CMK (cell line): Measurements from ENCODE around the gene TNNT2.

Experiments used
- DNase-seq: peaks from one replicate; pipeline ENCODE4 v3.0.0-alpha.2; 2010; ENCODE audit warnings: low read depth

Gene TNNT2

DNA sequence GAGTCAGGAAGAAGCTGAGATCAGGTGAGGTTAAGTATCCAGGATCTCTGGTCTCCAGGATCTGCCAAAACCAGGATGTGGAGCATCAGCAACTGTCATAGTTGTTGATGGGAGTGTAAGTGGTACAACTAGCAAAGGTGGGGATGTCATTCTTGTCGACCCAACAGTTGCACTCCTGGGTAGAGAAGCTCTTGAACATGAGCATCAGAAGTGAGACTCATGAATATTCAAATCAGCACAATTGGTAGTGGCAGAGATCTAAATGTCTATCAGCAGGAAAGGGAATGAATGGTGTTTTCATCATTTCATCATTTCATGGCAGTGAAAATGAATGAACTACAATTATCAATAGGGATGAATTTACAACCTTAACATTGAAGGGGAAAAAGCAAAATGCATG lies 25.9 kb upstream of the TNNT2 start:
- no peak for DNase-seq

GRCh38 chr1:201401700-201402099 lies 24.2 kb upstream of the TNNT2 start:
- DNase-seq = no peak

- no peak for DNase-seq
Measured at GRCh38 chr1:201400852-201401230, 23.4 kb upstream of the TNNT2 start.

- DNase-seq = no peak
Measured at GRCh38 chr1:201400212-201400851, 22.9 kb upstream of the TNNT2 start.

- DNase-seq = no peak
Measured at GRCh38 chr1:201399352-201400126, 22.1 kb upstream of the TNNT2 start.

GRCh38 chr1:201399018-201399351 lies 21.5 kb upstream of the TNNT2 start, which contains the start of gene LAD1:
Gene LAD1 (minus strand): TSS chr1:201399324. CDS start chr1:201399306, 18 bp downstream.
- no peak for DNase-seq

GRCh38 chr1:201397675-201398074 lies 20.2 kb upstream of the TNNT2 start:
- no peak for DNase-seq

GRCh38 chr1:201396861-201397464 lies 19.5 kb upstream of the TNNT2 start:
- no peak for DNase-seq

GRCh38 chr1:201395936-201396335 lies 18.5 kb upstream of the TNNT2 start:
- no peak for DNase-seq

- no peak for DNase-seq
Measured at GRCh38 chr1:201394591-201394990, 17.1 kb upstream of the TNNT2 start.

DNA sequence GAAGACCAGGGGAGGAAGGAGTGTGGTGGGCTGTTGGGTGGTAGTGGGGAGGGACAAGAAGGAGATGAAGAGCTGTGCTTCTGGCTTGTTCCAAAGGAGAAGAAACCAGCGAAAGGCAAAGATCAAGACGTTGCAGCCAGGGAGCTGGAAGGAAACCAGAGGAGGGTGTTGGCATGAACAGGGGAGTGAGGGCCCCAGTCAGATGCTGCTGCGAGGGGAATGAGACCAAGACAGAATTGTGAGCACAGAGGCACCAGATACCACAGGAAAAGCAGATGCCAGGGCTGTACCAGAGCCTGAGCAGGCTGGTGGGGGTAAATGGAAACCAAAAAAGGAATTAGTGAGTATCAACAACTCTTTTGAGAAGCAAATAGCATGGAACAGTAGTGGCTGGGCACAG lies 15.6 kb upstream of the TNNT2 start:
- DNase-seq = no peak

DNA sequence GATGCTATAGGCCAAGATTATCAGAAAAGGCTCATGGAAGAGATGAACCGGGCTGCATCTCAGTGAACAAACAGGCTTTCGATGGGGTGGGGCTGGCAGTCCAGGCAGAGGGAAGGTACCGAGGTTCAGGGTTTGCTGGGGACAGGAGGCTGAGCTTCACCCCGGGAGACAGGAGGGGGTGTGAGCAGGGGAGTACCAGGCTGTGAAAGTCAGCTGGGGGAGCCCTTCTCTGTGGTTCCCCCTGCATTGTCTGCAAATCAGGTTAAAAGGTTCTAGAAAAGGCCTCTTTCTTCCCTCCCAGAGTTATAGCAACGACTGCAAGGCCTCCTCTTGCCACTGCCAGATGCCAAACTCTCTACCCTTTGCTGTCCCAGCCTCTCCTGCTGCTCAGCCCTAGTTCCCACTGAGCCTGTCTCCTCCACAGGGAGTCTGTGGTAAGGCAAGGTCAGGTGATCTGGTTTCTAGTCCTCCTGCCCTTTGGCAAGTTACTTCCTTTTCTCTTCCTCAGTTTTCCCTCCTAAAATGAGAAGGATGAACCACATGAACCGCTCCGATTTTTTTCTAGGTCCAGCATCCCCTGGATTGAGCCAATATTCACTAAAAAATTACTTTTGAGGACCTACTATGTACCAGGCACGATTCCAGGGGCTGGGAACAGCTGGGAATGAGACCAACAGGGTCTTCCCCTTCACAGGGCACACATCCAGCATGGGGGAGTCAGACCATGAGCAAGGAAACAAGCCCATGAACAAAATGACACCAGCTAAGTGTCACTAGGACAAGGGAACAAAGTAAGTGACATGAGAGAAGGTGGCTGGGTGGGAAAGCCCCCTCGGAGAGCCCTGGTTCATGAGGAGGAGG lies 14.4 kb upstream of the TNNT2 start:
- DNase-seq = no peak

DNA sequence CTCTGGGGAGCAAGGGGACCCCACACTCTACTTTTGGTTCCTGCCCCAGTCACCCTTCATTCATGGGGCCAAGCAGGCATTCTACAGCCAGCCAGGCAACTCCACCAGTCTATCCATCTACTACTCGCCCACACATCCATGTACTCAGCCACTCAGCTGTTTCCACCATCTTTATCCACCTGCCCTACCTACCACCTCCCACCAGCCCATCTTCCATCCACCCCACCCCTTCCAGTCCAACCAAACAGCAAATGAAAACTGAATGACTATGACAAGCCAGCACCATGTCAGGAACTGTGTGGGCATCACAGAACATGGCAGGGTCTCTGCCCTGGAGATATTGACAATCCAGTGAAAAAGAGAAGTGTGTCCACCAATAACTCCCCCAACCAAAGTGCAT lies 13.7 kb upstream of the TNNT2 start:
- no peak for DNase-seq

DNA sequence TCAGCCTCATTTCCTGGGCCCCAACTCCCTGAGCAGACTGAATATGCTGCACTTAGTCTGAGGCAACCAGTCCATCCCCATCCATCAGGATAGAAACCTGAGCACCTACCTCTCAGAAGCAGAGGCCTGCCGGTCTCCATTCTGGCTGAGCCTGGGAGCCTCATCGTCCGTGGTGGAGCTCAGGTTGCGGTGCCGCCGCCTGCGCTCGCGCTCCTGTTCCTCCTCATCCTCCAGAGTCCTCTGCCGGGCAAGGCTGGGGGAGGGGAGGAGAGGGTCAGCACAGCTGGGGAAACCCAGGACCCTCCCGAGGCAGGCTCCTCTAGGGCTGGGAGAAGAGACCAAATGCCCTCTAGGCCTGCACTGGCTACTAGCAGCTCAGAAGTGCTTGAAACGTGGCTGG lies 11.6 kb upstream of the TNNT2 start:
- no peak for DNase-seq

DNA sequence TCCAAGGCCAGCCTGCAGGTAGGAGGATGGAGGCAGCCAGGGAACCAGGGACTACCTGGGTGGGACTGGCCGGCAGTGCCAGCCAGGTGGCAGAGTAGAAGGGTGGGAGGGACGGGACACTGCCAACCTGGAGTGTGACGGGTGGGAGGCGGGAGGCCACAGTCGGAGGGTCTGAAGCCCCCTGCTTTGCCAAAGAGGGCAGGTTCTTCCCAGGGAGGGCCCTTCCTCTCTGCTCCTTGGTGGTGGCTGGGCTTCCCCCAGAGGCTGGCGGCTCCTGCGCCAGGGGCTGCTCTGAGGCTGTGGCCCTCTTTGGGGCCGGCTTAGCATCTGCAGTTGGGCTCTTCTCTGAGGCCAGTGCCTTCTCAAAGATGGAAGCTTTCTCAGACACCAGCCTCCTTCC lies 8.7 kb upstream of the TNNT2 start:
- no peak for DNase-seq

GRCh38 chr1:201385299-201385891 lies 7.9 kb upstream of the TNNT2 start:
- no peak for DNase-seq

DNA sequence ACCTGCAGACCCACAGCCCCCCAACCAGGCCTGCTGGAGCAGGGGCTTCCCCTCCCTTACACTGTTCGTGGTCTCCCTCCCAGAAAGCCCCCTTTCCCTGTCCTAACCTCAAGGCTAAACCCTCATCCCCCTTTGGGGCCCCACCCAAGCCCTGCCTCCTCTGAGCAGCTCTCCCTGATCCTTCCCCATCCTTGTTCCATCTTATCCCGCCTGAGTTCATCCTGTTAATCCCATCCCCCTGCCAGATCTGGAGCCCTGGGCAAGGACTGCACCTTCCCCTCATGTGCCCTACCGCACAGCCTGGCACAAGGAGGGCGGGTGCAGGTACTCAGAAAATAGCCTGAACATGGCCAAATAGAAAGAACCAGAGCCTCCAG lies 6.9 kb upstream of the TNNT2 start:
- DNase-seq = no peak

DNA sequence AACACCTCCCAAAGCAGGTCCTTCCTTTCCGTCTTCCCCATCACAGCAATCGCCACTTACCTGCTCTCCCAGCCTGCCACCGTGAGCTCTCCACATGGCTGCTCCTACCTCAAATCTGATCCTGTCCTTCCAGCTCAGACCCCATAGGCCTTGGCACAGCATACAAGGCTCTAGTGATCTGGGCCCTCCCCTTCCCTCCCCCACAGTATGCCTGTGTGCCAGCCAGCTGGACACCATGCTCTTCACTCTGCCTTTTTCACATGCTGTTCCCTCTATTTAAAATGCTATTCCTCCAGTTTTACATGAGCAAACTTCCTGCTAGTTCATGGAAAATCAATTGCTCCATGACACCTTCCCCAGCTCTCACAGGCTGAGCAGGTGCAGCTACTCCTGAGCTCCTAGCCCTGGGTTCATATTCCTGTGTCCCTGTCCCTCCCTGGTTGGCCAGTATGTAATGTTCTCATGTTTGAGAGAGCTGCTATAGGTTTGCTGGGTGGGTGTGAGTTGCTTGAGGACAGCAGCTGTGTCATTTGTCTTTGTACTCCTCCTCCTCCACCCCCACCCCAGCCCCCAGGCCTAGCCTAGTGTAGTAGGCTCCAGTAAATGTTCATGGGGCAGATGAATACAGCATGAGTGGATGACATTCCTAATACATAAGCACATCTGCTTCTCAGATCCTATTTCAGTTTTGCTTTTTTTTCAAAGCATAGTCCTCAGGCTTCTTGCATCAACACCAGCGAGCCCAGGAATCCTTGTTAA lies 6.3 kb upstream of the TNNT2 start:
- no peak for DNase-seq

GRCh38 chr1:201381130-201381529 lies 3.6 kb upstream of the TNNT2 start:
- no peak for DNase-seq

GRCh38 chr1:201379733-201380242 lies 2.3 kb upstream of the TNNT2 start:
- DNase-seq = no peak

DNA sequence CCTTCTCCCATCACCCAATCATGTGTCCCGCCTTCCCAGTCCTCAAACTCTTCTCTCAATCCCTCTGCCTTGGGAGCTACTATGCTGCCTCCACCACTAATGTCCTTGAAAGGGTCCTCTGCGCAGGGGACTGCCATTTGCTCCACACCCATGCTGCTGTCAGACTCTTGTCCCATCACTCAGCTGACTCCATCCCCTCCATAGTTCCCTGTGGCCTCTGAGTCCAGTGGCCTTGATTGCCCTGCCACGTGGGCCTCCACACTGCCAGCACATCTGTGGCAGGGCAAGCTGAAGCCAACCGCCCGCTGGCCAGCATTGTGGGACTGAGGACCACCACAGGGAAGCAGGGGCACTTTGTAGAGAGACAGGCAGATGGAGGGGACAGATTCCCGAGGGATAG lies 1.3 kb upstream of the TNNT2 start:
- DNase-seq = no peak
